Mesenteric fat pad (tissue), 1 donor: ENCODE measurements around the gene TNRC6B. TPM values are rescaled to one million over a fixed set of nuclear protein-coding genes. Genes with fewer than 3 reads are reported as not detected.
A peak's percentile ranks its signal among the peaks of the same experiment; 100 is the strongest.
"Not testable (repeated sequence)": the region's sequence is repeated elsewhere in the genome, so short reads cannot be mapped to it uniquely, and the experiment has no call there.

ENCODE experiments used
- DNase-seq: peaks from one replicate; pipeline ENCODE4 v3.0.0-alpha.2; 2020; ENCODE audit warnings: low spot score
- total RNA-seq: library from RNA; stranded (reverse); fragmentation: NEBNext Ultra II Directional; extraction: Animal tissue kit (Norgen Biotek cat#: 25700); gene quantifications from one replicate; pipeline ENCODE4 v1.2.1, GENCODE V29; 2021
- donor health status: DM: yes; HTN: yes; CAD: no.

TNRC6B gene
- total RNA-seq, 1 donor from 2014 or later: 37.4 TPM

DNA sequence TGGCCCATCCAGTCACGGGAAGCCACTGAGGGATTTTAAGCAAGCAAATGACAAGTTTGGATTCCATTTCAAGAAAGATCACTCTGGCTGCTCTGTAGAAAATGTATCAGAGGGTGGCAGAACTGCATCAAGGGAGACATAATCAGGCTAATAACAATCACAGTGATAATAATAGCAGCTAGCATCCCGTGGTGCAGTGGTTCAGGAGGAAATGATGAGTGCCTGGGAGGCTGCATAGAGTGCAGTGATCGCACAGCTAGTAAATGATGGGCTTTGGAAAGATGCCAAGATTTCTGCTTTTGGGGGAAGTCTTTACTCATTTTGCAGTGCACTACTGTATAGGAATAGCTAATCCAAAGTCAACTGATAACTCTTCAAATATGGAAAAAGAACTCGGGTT, 35.8 kb downstream of the TNRC6B start:
- no peak for DNase-seq

DNA sequence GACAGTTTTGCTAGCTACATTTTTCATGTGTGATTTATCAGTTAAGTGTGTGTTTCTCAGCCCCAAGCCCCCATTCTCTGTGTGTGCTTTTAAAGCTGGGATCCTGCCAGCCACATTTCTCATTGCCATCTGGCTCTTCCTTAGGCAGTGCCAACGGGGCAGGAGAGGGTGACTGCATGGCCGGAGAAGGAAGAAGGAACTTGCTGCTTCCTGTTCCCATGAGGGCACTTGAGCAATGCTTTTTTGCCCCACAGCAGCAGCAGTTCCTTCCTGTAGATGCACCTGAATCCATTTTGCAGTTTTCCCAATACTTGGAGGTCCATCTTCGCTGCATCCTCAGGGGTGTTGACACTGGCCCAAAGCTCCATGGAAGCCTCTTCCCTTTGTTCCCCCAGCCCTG, 37.5 kb downstream of the TNRC6B start:
- DNase-seq: peak; percentile 37

DNA sequence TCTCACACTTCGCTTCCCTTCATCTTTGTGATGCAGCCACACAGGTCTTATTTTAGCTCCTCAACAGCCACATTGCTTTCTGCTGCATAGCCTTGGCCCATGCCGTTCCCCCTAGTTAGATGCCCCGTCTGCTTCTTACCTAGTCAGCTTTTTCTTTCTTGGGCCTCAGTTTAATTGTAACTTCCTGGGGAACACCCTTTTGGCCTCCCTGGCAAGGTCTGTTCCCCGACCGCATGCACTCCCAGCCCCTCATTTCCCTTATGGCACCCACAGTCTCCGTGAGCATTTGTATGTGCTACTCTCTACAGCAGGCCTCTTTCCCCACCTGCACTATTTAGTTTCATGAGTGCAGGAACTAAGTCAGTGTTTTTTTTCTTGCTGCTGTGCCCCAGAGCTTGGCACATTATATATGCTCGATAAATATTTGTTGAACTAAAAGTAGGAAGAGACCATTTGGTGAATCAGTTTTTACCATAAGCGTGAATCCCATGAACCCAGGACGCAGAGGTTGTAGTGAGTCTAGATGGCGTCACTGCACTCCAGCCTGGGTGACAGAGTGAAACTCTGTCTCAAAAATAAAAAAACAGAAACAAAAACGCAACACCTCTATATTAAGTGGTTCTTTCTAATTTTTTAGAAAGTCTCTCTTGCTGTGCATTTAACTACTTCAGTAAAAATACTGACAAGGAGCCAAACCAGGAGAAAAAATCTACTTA, 38.5 kb downstream of the TNRC6B start:
- peak; percentile 28 for DNase-seq

DNA sequence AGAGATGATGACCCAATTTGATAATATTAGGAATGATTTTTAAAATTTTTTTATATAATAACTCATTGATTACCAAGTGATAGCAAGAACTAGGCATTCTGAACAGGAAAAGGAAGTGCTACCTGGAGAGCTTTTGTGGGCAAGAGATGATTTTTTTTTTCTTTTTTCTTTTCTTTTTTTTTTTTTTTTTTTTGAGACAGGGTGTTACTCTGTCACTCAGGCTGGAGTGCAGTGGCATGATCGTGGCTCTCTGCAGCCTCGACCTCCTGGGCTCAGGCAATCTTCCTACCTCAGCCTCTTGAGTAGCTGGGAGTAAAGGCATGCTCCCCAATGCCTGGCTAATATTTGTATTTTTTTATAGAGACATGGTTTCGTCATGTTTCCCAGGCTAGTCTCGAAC, 40.4 kb downstream of the TNRC6B start:
- DNase-seq: no peak

DNA sequence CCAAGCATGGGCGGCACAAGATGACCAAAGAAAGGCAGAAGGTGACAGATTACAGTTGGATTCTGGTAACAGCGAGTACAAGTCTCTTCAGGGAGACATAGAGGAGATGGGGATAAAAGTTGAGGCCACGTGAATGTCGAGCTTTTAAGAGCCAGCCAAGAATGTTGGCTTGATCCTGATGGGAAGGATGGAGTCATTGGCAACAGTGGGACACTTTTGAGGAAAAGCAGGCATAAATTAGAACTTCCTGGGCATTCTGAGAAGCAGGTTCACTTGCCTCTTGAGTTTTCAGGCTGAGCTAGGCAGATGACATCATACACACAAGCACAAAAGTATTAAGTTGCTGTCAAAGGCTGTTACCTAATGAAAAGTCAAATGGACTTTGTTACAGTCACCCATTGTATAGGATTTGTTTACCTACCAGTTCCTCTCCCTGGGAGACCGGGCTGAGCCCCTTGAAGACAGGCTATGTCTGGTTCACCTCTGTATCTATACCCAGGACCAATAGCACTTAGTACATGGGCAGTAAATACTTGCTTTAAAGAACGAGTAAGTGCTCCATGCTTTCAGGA, 41.1 kb downstream of the TNRC6B start:
- DNase-seq: no peak

DNA sequence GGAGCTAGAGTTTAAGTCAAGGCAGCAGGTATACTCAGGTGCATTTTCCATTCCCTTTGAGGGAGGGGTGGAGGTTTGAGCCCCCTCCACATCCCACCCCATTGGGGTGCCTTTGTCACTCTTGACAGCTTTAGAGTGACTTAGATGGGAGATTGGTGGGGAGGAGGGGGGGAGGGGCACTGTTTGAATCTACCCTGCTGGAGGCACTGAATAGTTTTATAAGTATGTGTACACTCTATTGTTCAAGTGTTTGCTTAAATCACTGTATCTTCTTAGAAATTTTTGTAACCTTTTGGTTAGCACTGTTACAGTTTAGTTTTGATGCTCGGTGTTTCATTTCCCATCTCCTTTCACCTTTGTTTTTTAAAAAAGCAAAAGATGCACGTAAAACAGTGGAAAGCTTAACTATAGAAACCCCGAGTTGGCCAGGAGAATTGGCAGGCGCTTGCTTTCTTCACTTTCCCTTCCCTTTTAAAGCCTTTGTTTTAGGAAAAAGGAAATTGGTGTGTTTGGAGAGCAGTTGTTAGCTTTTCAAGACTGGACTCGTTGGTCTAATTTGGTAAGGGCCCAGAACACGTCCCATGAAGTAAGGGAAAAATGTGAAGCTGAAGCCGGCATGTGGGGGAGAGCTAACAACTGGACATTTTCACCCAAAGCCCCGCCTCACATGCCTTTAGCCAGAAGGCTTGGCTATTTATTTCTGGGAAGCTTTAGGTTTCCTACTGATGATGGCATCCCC, 42.8 kb downstream of the TNRC6B start:
- DNase-seq: peak; percentile 47

DNA sequence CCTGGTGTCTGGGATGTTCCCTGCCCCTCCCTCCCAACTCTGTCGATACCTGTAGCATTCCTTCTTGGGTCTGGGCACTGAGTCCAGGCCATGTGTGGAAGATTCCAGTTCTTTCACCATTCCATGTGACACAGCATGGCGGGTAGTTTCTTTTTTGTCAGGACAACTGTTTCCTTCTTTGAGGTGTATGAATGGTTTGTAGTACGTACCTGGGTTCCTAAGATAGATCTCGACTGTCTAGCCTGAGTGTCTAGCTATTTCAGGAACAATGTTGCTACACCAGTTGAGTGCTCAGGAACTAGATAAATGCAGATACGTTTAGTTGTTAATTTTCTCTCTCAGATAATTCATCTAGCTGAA, 43.3 kb downstream of the TNRC6B start:
- DNase-seq: no peak

DNA sequence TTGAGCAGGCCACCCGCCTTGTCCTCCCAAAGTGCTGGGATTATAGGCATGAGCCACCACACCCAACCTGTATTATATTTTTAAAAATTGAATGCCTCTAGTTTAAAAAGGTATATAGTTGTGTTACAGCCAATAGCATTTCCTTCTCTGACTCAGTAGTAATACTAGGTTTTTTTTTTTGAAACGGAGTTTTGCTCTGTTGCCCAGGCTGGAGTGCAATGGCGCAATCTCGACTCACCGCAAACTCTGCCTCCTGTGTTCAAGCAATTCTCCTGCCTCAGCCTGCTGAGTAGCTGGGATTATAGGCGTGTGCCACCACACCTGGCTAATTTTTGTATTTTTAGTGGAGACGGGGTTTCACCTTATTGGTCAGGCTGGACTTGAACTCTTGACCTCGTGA, 45.3 kb downstream of the TNRC6B start:
- DNase-seq: not testable (repeated sequence)

DNA sequence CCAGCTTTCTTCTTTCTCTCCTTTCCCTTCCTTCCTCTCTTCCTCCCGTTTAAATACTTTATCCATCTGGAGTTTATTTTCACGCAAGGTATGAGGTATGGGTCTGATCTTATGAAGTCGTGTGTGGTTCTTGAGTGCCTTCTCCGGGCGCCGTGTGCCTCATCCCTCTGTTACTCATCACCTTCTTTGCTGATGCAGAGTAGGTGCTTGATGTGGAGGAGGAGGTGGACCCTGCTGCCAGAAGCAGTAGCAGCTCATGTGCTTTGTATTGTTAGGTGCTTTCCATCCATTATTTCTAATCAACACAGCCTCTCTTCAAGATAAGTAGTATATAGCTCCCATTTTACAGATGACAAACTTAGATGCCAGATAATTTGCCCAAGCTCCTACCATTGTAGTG, 47.0 kb downstream of the TNRC6B start:
- no peak for DNase-seq

DNA sequence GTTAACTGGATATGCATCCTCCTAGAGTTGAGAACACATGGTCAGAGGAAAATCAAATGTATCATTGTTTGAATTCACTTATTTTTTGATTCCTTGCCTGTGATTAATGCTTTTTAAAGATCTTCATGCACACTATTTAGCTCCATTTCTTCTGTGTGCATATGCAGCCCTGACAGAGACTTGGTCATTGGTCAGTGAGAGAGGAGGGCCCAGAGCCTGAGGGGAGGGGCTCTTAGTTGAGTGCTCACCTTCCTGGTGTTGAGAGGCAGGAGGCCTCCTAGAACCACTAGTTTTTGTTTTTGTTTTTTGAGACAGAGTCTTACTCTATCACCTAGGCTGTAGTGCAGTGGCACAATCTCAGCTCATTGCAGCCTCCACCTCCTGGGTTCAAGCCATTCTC, 48.9 kb downstream of the TNRC6B start:
- DNase-seq: no peak

DNA sequence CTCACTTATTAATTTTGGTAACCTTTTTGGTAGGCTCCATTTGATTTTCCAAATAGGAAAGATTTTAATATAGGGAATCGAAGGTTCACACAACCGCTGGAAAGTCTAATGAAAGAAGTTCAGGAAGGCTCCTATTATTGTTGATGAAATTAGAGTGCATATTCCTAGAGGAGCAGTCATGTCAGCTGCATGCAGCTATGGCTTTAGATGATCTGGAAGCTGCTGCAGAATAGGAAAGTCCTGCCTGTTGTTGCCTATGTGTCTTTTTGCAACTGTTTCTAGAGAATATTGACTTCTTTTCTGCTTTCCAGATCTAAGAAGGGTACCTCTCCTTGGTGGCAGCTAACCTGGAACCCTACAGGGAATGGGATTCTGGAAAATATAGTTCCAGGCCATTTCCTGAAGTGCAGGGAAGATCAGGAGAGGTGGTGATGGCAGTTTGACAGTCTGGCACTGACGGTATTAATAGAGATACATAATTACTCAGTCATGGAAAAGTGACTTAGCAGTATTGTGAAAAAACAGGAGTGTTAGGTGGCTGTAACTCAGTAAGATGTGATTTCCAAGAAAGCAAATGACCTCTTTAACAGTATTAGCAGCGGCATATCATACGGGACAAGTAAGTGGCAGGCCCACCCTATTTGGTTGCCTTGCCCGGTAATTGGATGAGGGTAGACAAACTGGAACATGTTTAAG, 54.0 kb downstream of the TNRC6B start:
- DNase-seq: no peak

DNA sequence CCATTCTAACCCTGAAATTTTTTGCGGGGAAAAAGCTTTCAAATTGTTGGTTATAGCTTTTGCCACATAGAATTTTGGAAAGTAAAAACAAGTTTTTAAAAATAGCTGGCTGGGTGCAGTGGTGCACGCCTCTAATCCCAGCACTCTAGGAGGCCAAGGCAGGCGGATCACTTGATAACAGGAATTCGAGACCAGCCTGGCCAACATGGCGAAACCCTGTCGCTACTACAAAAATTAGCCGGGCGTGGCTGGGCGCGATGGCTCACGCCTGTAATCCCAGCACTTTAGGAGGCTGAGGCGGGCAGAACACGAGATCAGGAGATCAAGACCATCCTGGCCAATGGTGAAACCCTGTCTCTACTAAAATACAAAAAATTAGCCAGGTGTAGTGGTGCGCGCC, 54.9 kb downstream of the TNRC6B start:
- DNase-seq: no peak

DNA sequence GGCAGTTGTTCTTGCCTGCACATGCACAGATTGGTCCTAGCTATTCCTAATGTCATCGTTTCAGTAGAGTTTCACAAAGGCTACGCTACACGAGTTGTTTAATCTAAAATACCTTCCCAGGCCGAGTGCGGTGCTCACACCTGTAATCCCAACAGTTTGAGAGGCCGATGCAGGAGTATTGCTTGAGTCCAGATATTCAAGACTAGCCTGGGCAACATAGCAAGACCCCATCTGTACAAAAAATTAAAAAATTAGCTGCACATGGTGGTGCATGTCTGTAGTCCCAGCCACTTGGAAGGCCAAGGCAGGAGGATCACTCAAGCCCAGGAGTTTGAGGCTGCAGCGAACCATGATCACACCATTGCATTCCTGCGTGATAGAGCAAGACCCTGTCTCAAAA, 56.2 kb downstream of the TNRC6B start:
- DNase-seq: no peak

DNA sequence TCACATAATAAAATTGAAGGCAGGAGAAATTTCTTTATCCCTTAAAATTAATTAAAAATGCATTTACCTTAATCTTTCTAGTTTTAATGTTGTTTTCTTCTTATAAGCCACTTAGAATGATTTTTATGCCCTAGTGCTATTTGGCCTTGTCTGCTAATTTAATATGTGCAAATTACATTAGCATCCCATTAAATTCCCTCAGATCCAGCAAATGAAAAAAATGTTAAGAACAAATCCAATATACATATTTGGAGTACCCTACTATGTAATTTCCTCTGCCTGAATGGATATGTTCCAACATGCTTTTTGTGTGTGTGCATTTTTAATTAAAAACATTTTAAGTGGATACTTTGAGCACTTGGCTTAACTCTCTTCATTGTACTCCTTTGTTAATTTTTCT, 56.9 kb downstream of the TNRC6B start:
- no peak for DNase-seq

DNA sequence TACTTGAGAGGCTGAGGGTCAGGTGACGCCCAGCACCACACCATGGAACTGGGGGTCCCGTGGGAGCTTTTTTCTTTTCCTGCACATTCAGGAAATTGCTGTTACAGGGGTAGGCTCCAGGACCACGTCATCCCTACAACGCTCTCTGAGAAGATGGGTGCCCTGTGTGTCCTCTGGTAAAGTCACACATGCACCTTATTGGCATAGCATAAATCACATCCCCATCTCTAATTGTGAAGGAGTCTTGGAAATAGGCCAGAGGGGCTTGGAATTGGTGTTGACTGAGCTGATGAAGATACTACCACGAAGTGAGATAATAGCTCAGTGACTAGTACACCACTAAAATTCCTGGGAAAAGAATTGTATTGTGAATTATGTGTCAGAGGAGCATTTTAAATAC, 57.6 kb downstream of the TNRC6B start:
- DNase-seq: no peak

DNA sequence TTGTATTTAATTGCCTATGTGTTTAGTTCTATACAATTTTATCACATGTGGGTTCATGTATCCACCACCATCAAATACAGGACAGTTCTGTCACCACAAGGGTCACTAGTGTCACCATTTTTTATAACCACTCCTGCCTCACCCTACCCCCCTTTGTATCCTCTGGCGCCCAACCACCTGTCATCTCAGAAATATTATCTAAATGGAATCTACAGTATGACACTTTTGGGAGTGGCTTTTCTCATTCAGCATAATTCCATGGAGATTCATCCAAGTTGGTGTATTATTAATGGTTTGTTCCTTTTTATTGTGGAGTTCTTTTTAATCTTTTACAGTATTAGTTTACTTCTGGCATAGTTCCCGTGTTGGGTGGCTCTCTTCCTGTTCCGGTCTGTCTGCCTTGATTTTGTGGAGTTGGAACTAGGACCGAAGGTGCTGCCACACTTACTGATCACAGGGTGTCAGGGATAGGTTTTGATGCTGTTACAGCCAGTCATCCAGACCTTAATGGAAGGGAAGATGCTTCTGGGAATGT, 58.5 kb downstream of the TNRC6B start:
- DNase-seq: no peak

DNA sequence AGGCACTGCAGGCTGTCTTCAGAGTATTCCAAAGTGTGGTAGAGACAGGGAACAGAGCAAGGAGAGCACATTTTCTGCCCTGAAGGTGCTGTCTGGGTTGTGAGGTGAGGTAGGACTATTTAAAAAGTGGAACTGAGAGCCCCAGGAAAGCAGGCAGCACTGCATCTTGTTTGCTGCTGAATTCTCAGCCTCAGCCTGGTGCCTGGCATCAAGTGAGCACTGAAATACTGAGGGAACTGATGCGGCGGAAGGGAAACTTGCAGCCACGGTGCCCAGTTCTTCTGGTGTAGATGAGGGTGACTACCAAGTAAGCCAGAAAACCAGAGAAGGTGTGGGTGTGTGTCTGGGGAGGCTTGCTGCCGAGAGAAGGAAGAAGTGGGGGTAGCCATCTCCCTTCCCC, 59.5 kb downstream of the TNRC6B start:
- no peak for DNase-seq

DNA sequence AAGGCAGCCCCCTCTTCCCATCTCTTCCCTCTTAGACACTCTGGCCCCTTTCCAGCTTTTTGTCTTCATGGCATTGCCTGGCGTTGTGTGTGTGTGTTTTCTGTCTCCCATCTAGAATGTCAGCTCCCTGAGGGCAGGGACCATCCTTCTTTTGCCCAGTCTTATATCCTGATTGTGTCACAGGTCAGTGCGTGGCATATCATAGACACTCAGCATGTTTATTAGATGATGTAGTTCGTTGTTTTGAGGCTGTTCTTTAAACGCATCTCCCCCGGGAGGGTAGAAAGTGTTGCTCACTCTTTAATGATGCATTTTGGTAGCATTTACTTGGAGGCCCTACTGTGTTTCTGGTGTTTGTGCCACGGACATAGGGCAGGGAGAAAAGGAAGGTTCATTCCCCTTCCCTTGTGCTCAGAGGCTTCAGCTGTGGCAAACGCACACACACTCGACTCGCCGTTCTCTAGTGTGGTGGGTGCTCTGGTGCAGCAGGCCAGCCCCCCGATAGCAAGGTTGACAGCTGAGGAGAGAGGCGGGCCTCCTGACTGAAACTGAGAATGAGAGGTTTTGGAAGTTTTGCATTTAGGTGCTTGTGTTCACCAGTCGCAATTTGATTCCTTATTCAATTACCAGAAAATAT, 60.2 kb downstream of the TNRC6B start:
- no peak for DNase-seq

DNA sequence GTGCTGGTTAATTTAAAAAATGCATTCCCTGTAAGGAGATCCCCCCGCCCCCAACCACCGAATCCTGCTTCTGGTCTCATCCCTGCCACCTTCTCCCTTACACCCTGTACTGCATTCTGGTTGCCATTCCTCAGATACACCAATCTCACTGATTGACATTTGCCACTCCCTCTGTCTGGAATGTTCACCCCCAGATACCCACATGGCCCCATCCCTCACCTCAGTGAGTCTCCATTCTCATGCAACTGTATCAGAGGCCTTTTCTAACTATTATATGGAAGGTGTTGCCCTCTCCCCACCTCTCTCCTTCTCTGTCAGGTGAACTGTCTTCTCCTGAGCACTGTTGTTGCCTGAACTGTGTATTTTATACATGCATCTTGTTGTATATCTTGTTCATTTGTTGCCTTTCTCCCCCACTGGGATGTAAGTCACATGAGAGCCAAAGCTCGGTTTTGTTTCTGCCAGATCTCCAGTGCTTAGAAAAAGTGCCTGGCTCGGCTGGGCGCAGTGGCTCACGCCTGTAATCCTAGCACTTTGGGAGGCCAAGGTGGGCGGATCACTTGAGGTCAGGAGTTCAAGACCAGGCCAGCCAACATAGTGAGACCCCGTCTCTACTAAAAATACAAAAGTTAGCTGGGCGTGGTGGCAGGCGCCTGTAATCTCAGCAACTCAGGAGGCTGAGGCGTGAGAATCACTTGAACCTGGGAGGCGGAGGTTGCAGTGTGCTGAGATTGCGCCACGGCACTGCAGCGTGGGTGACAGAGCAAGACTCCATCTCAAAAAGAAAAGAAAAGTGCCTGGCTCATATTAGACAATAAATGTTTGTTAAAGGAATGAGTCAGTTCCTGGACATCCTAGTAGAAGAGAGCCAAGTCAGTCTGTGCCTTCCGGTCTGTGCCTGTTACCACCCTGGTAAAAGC, 61.0 kb downstream of the TNRC6B start:
- no peak for DNase-seq

DNA sequence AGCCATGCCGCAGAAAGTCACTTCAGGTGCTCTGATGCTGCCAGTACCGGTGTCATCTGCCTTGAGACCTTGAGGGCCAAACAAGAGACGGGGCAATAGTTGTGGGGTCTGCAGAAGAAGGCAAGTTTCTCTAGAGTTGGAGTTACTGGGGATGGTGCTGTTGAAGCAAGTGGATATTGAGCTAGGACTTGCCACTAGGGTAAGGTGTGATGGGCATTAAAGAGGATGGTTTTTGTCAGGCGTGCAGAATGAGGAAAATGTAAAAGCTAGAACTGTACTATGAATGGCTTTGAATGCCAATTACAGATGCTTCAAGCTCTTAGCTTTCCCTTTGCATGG, 61.6 kb downstream of the TNRC6B start:
- no peak for DNase-seq
